NCI-H226 (cell line): ENCODE results near the gene CLCN1.

Source experiments
- DNase-seq: peaks from one replicate; pipeline ENCODE4 v3.0.0-alpha.2; 2015

Gene CLCN1

DNA sequence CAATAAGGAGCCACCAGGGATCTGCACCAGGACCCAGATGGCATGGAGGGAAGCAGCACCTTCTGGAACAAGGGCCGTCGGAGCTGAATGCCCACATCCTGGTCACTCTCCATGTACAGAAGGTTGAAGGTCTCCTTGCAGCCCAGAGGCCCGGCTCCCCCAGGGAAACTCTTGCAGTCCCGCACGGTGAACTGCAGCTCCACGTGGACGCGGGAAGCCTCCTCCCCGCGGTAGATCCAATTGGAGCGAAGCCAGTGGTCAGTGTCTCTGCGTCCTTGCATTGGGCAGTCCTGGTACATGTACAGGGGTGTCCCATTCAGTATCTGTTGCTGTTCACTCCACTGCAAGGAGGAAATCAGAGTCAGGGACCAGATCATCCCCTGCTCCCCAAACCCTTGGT lies 85.4 kb downstream of the CLCN1 start:
- DNase-seq = no peak
